Amniotic stem cell (primary cell): ENCODE results near the gene PIAS4.

Source experiments
- DNase-seq: peaks from one replicate; lab custom pipeline; 2025; lab: John Stamatoyannopoulos, UW

The PIAS4 gene

GRCh38 chr19:4023600-4024398 lies 16.3 kb downstream of the PIAS4 start:
- DNase-seq = no peak

- DNase-seq = no peak
These were observed 17.8 kb downstream of the PIAS4 start for GRCh38 chr19:4025317-4025716.

- DNase-seq = no peak
These were observed 19.6 kb downstream of the PIAS4 start for GRCh38 chr19:4027146-4027545.

GRCh38 chr19:4028334-4029246 lies 21.1 kb downstream of the PIAS4 start:
- no peak for DNase-seq

GRCh38 chr19:4029247-4029614 lies 21.7 kb downstream of the PIAS4 start:
- DNase-seq = no peak

- DNase-seq = no peak
These were observed 23.0 kb downstream of the PIAS4 start for GRCh38 chr19:4030552-4030951.

GRCh38 chr19:4030981-4031380 lies 23.4 kb downstream of the PIAS4 start:
- DNase-seq = no peak

- DNase-seq = no peak
These were observed 23.9 kb downstream of the PIAS4 start for GRCh38 chr19:4031420-4031819.

GRCh38 chr19:4032436-4032835 lies 24.9 kb downstream of the PIAS4 start:
- DNase-seq = no peak

GRCh38 chr19:4033028-4033956 lies 25.8 kb downstream of the PIAS4 start:
- no peak for DNase-seq

GRCh38 chr19:4034048-4035017 lies 26.8 kb downstream of the PIAS4 start:
- no peak for DNase-seq

- DNase-seq = no peak
These were observed 27.6 kb downstream of the PIAS4 start for GRCh38 chr19:4035018-4035566.

GRCh38 chr19:4035582-4035981 lies 28.0 kb downstream of the PIAS4 start:
- DNase-seq = no peak

- DNase-seq = no peak
These were observed 29.2 kb downstream of the PIAS4 start for GRCh38 chr19:4036576-4037300.

GRCh38 chr19:4037301-4037949 lies 29.9 kb downstream of the PIAS4 start:
- no peak for DNase-seq

GRCh38 chr19:4038057-4038456 lies 30.5 kb downstream of the PIAS4 start:
- DNase-seq = no peak

- no peak for DNase-seq
These were observed 31.3 kb downstream of the PIAS4 start for GRCh38 chr19:4038661-4039423.

GRCh38 chr19:4042064-4042730 lies 34.7 kb downstream of the PIAS4 start:
- no peak for DNase-seq
